Stomach (tissue), 9 donors: ENCODE measurements around the gene GIMAP8. TPM values are rescaled to one million over a fixed set of nuclear protein-coding genes. Genes with fewer than 3 reads are reported as not detected.
A peak's percentile ranks its signal among the peaks of the same experiment; 100 is the strongest.

ENCODE experiments used
- DNase-seq, 2 donors: peaks; one replicate each; pipeline versions ENCODE4 v3.0.0 to v3.0.0-alpha.2; 2013 to 2019
- H3K27ac ChIP-seq, 5 donors: fragments of 200-600 bp in 4 of 5; sonication (generic) in 4 of 5; one replicate each; pipeline ENCODE4 v1.5.1; 2013 to 2019; ENCODE audit warnings: mild to moderate bottlenecking in 1 of 5, moderate library complexity in 1 of 5
- H3K27me3 ChIP-seq, 3 donors: fragments of 200-600 bp; sonication (generic); one replicate each; pipeline ENCODE4 v1.5.1; 2017 to 2019; ENCODE audit warnings: mixed run types in 1 of 3
- H3K36me3 ChIP-seq, 4 donors: fragments of 200-600 bp; sonication (generic); 1 replicate in 3 of 4; 2 replicates in 1 of 4; pipeline ENCODE4 v1.5.1; 2016 to 2019
- H3K4me1 ChIP-seq, 4 donors: fragments of 200-600 bp; sonication (generic); one replicate each; pipeline ENCODE4 v1.5.1; 2016 to 2019
- H3K4me3 ChIP-seq, 4 donors: fragments of 200-600 bp; sonication (generic) in 3 of 4; one replicate each; pipeline ENCODE4 v1.5.1; 2016 to 2019; ENCODE audit warnings: mild to moderate bottlenecking in 1 of 4
- H3K9me3 ChIP-seq, 4 donors: fragments of 200-600 bp; sonication (generic); one replicate each; pipeline ENCODE4 v1.5.1; 2016 to 2019
- EP300 ChIP-seq: sonication (generic); formaldehyde crosslinking; IDR thresholded peaks from one replicate; pipeline ENCODE4 v1.6.1; 2017; ENCODE audit warnings: antibody characterized with exemption
- POLR2A ChIP-seq, 4 donors: fragments of 450-650 bp; IDR thresholded peaks; one replicate each; pipeline ENCODE4 v1.6.1; 2016; ENCODE audit warnings: antibody characterized with exemption in 4 of 4, control low read depth in 2 of 4, mild to moderate bottlenecking in 1 of 4, moderate library complexity in 1 of 4
- POLR2AphosphoS5 ChIP-seq, 3 donors: sonication (generic); formaldehyde crosslinking; IDR thresholded peaks; one replicate each; pipeline ENCODE4 v1.6.1; 2016; ENCODE audit warnings: antibody characterized with exemption in 3 of 3
- WGBS, 5 donors: extraction: QIAGEN DNeasy Blood & Tissue Kit in 3 of 5; methylation state at CpG; one replicate each; pipeline versions ENCODE4 v1.1.5 to v1.1.7; 2013 to 2018; 5-methylcytosine and 5-hydroxymethylcytosine counted together
- intact Hi-C: fragments of 100-400 bp; cut with DNase I; formaldehyde crosslinking; loops from one replicate; pipeline ENCODE4 v1.15.1; 2023; ENCODE audit warnings: low total_unique reads
- polyA plus RNA-seq, 3 donors: library from polyadenylated mRNA; stranded (reverse); fragments of 200-250 nt; gene quantifications; one replicate each; pipeline ENCODE4 v1.2.3, GENCODE V29; 2013
- total RNA-seq, 5 donors: library from RNA; depleted of rRNA; stranded (reverse); fragments of >200 nt; gene quantifications; one replicate each; pipeline versions ENCODE4 v1.1.0 to v1.2.3, GENCODE V29; 2014 to 2016
- TF ChIP-seq, protein P1 (sequence below), 7 experiments: fragments of 450-650 bp in 4 of 7; fragments of 200-600 bp in 3 of 7; sonication (generic) in 3 of 7; IDR thresholded peaks; one replicate each; pipeline ENCODE4 v1.5.1; 2016 to 2019; ENCODE audit warnings: antibody characterized with exemption in 7 of 7, control low read depth in 2 of 7, mild to moderate bottlenecking in 1 of 7
- donor health status: healthy with polysubstance abuse.
- donor health status: Bipolar disorder and iron deficiency.
- donor health status: healthy.

GIMAP8 gene
- total and polyA plus RNA-seq, 8 donors = under 0.01 to 8.3 (median 2.9) TPM

GRCh38 chr7:150402671-150403321, 47.6 kb upstream of the GIMAP8 start:
- peak; percentile 66 to 72 for DNase-seq
- 51 to 67% (median 62%) methylated on average over 12 to 13 of the region's 13 CpGs for WGBS, 5 donors
- intact Hi-C loops = no loop called here
- no peak overlapping the region for H3K4me3 ChIP-seq
- H3K27ac ChIP-seq = peak overlapping the region in 4 of 5 donors; percentile 4 to 93 (median 59)
- no peaks in the 10 kb centered on the region for H3K9me3 ChIP-seq
- TF ChIP-seq, protein P1, sequence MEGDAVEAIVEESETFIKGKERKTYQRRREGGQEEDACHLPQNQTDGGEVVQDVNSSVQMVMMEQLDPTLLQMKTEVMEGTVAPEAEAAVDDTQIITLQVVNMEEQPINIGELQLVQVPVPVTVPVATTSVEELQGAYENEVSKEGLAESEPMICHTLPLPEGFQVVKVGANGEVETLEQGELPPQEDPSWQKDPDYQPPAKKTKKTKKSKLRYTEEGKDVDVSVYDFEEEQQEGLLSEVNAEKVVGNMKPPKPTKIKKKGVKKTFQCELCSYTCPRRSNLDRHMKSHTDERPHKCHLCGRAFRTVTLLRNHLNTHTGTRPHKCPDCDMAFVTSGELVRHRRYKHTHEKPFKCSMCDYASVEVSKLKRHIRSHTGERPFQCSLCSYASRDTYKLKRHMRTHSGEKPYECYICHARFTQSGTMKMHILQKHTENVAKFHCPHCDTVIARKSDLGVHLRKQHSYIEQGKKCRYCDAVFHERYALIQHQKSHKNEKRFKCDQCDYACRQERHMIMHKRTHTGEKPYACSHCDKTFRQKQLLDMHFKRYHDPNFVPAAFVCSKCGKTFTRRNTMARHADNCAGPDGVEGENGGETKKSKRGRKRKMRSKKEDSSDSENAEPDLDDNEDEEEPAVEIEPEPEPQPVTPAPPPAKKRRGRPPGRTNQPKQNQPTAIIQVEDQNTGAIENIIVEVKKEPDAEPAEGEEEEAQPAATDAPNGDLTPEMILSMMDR (IDR thresholded peaks at IDR 0.05) = no peak
- TF ChIP-seq POLR2AphosphoS5 (IDR thresholded peaks at IDR 0.05) = peak in 2 of 3 donors; percentile 19 to 47
- H3K27me3 ChIP-seq = no peaks in the 10 kb centered on the region
- H3K36me3 ChIP-seq = peaks cover 4 to 18% (median 14%) of the 10 kb centered on the region in 4 donors
- peaks cover 42 to 58% (median 50%) of the 10 kb centered on the region in 4 donors for H3K4me1 ChIP-seq

- intact Hi-C loops = no loop called here
- Histone ChIP-seq H3K27ac (peak overlapping the region; percentile 19 to 99 (median 93)), H3K36me3 (peaks cover 0 to 18% (median 14%) of the 10 kb centered on the region in 4 donors)
Measured at GRCh38 chr7:150403376-150404171, 46.9 kb upstream of the GIMAP8 start.

DNA sequence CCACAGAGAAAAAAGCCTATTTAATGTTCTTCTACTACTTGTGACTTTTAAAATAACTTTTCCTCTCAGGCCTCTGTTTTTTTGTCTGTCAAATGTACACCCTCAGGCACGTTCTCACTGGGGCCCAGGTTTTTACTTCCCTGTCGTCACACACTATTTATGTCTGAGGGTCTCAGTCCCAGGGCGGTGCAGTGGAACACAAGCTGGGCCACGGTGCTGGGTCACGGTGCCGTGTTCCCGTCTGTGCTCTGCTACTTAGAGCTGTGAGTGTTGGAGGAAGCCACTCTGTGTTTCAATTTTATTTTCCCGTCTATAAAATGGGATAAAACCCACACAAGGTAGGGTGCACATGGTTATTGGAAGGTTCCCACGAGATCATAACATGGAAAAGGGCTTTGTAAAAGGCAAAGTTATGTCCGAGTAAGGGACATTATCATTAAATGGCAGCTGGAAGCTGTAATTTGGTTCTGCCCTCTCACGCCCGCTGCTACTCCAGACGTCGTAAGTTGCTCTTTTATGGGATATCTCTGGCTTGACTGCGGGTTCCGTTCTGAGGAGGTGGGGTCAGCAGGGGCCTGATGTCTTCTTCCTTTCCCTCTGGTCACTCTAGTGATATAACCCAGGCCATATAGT, 46.1 kb upstream of the GIMAP8 start:
- TF ChIP-seq, protein P1 (IDR thresholded peaks at IDR 0.05) = no peak
- TF ChIP-seq POLR2A (IDR thresholded peaks at IDR 0.05) = no peak
- TF ChIP-seq EP300 = no peak
- no peak for TF ChIP-seq POLR2AphosphoS5 (IDR thresholded peaks at IDR 0.05)
- no peak for DNase-seq
- peaks cover 42 to 66% (median 52%) of the 10 kb centered on the region in 4 donors for H3K4me1 ChIP-seq
- peak overlapping the region; percentile 93 to 99 (median 95) for H3K27ac ChIP-seq
- H3K9me3 ChIP-seq = no peaks in the 10 kb centered on the region
- intact Hi-C loops = no loop called here
- no peaks in the 10 kb centered on the region for H3K27me3 ChIP-seq
- 34 to 44% (median 38%) methylated on average over 16 of the region's 16 CpGs for WGBS, 5 donors
- H3K4me3 ChIP-seq = peak overlapping the region; percentile 69 to 78 (median 72)
- H3K36me3 ChIP-seq = peaks cover 0 to 17% (median 13%) of the 10 kb centered on the region in 4 donors

More at GRCh38 chr7:150403376-150404171, 46.9 kb upstream of the GIMAP8 start:
- H3K4me3 ChIP-seq = peak overlapping the region in 1 of 4 donors; percentile 78
- DNase-seq = no peak
- 83 to 90% (median 85%) methylated on average over 10 to 13 of the region's 13 CpGs for WGBS, 5 donors
- no peak for TF ChIP-seq POLR2A (IDR thresholded peaks at IDR 0.05)
- TF ChIP-seq, protein P1 (IDR thresholded peaks at IDR 0.05) = no peak
- H3K27me3 ChIP-seq = no peaks in the 10 kb centered on the region
- H3K9me3 ChIP-seq = no peaks in the 10 kb centered on the region
- H3K4me1 ChIP-seq = peaks cover 42 to 66% (median 52%) of the 10 kb centered on the region in 4 donors
